ENCODE results near the gene KSR2.

KSR2 gene

DNA sequence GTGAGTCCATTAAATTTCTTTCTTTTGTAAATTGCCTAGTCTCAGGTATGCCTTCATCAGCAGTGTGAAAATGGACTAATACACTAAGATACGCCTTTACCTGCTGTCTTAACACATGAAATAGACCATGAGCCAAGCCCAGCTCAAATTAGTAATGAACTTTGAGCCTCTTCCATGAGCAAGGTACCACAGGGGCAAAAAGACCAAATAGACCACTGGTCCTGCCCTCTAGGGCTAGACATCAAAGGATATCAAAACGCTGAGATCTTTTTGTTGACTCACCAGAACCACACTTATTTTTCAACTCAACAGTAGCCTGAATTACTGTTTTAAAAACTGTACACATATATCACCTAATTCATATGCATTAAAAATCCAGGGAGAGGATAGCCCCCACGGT, 469.9 kb downstream of the KSR2 start:
- FAIRE-seq = no peak
- DNase-seq (ENCODE audit: insufficient read length, low spot score) = no peak
- no peak for TF ChIP-seq CTCF (IDR thresholded peaks at IDR 0.05; ENCODE audit: insufficient read depth, missing control alignments)

GRCh38 chr12:117498256-117498655, 470.5 kb downstream of the KSR2 start:
- no peak for TF ChIP-seq CTCF (IDR thresholded peaks at IDR 0.05; ENCODE audit: insufficient read depth, missing control alignments)
- FAIRE-seq = no peak
- no peak for DNase-seq (ENCODE audit: insufficient read length, low spot score)

DNA sequence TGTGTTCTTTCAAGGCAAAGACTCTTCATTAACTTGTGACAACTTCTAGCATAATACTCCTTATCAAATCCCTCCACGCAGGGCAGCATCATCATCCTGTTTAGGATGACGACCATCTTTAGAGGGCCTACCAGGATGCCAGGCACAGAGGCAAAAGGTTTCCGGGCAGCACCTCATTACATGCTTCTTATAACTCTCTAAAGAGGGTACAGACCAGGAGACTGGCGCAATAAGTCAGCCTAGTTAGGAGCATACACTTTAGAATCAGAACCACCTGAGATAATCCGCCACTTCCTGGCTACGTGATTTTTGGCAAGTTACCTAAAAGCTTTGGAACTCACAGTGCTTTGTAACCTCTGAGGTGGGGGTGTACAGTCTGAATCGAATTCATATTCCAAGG, 471.4 kb downstream of the KSR2 start:
- DNase-seq (ENCODE audit: insufficient read length, low spot score) (no peak), FAIRE-seq (no peak)
- no peak for TF ChIP-seq CTCF (IDR thresholded peaks at IDR 0.05; ENCODE audit: insufficient read depth, missing control alignments)

- DNase-seq (ENCODE audit: insufficient read length, low spot score) = no peak
- no peak for FAIRE-seq
- TF ChIP-seq CTCF (IDR thresholded peaks at IDR 0.05; ENCODE audit: insufficient read depth, missing control alignments) = no peak
Observed at GRCh38 chr12:117494833-117495655, 473.7 kb downstream of the KSR2 start.

DNA sequence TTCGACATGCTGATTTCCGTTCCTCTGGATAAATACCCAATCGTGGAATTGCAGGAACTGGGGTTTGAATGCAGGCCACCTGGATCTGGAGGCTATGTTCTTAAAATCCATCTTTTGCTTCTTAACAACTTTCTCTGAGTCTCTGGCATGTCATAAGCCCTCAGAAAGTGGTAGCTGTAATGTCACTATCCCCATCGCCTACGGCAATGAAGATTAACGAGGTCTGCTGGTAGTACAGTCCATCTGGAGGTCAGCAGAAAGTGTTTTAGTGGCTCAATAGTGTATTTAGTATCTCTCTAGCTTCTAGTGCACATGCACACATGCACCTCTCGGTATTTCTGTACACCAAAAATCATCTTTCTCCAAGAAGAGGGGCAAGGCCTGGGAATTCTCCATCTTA, 477.1 kb downstream of the KSR2 start:
- no peak for FAIRE-seq

DNA sequence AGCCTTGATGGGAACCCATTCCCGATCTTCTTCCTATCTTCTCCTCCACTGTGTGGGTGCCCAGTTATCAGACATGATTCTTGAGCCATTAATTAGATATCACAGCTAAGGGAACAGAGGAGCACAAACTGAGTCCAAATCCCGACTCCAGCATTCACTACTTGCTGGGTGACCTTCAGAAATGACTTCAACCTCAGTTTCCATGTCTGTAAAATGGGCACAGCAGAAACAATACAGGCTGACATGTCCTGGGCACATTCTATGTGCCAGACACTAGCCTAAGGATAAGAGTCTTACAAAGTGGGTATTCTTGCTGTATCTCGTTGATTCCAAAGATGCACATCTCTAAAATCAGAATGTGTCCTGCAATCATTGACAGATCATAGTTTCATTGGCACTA, 478.7 kb downstream of the KSR2 start:
- FAIRE-seq = no peak
- TF ChIP-seq CTCF (IDR thresholded peaks at IDR 0.05; ENCODE audit: insufficient read depth, missing control alignments) = no peak
- no peak for DNase-seq (ENCODE audit: insufficient read length, low spot score)

More for the DNA sequence above, 477.1 kb downstream of the KSR2 start:
- no peak for TF ChIP-seq CTCF (IDR thresholded peaks at IDR 0.05; ENCODE audit: insufficient read depth, missing control alignments)
- DNase-seq (ENCODE audit: insufficient read length, low spot score) = no peak

GRCh38 chr12:117489671-117490070, 479.1 kb downstream of the KSR2 start:
- DNase-seq (ENCODE audit: insufficient read length, low spot score) (no peak), FAIRE-seq (no peak)
- no peak for TF ChIP-seq CTCF (IDR thresholded peaks at IDR 0.05; ENCODE audit: insufficient read depth, missing control alignments)

Measured in D721Med (cell line).